Measurements from ENCODE around the gene CKMT2. TPM values are rescaled to one million over a fixed set of nuclear protein-coding genes. Genes with fewer than 3 reads are reported as not detected.

CKMT2 gene
- total and polyA plus RNA-seq, 2 of the 4 experiments (the other 2 are of a cell fraction) = 0.21 to 0.36 TPM

GRCh38 chr5:81212211-81212751, 20.8 kb upstream of the CKMT2 start:
- no peak overlapping the region for H3K14ac ChIP-seq (replicated peaks; ENCODE audit: low read depth, low read length)
- peaks cover 4% of the 10 kb centered on the region; the same call in 1 of the 2 replicates for H3K9me1 ChIP-seq (ENCODE audit: insufficient read depth, low read length)
- no peak overlapping the region for H3K23ac ChIP-seq (ENCODE audit: low read depth, low read length)
- ChIA-PET CTCF (no interaction called here), POLR2A (ENCODE audit: unreplicated experiment) (no interaction called here)
- H3K9ac ChIP-seq (ENCODE audit: low read depth, low read length) = no peak overlapping the region
- no peaks in the 10 kb centered on the region for H3K4me1 ChIP-seq (ENCODE audit: control insufficient read depth, insufficient read depth, low read length)
- no peak overlapping the region for H2AK5ac ChIP-seq (ENCODE audit: low read depth, low read length)
- intact Hi-C loops (cut with micrococcal nuclease) = no loop called here
- H3K56ac ChIP-seq (ENCODE audit: extremely low read depth, insufficient read depth, low read length) = no peak overlapping the region
- no peaks in the 10 kb centered on the region for H3K27me3 ChIP-seq (ENCODE audit: control insufficient read depth, insufficient read depth, low read length)
- H3K4me3 ChIP-seq (ENCODE audit: insufficient read depth, low read depth, low read length) = no peak overlapping the region
- no peak overlapping the region for H4K91ac ChIP-seq (ENCODE audit: insufficient read depth, low read depth, low read length)
- dilution Hi-C loops (cut with HindIII; ENCODE audit: low sequenced_read_pairs, unreplicated experiment) = no loop called here
- H3K4me2 ChIP-seq (ENCODE audit: low read depth, low read length) = no peak overlapping the region
- H3K27ac ChIP-seq (ENCODE audit: insufficient read depth, low read length) = no peak overlapping the region
- no peaks in the 10 kb centered on the region; the same call in 1 of the 2 replicates for H4K20me1 ChIP-seq (ENCODE audit: insufficient read depth, low read length)
- no peak overlapping the region for H4K5ac ChIP-seq (ENCODE audit: low read depth, low read length)
- H2AK9ac ChIP-seq (replicated peaks; ENCODE audit: low read depth, low read length, poor library complexity) = no peak overlapping the region
- H2AFZ ChIP-seq (replicated peaks; ENCODE audit: low read length, poor library complexity) = no peak overlapping the region
- no peak overlapping the region for H3K4ac ChIP-seq (ENCODE audit: low read depth, low read length)
- no peak overlapping the region for H2BK15ac ChIP-seq (ENCODE audit: low read depth, low read length)
- in situ Hi-C loops (cut with MboI; ENCODE audit: low sequenced_read_pairs) = no loop called here
- no peak for DNase-seq
- no peaks in the 10 kb centered on the region for H3K79me1 ChIP-seq (ENCODE audit: low read depth in 1 of 2, low read length in 2 of 2)
- no peak overlapping the region for H2BK5ac ChIP-seq (ENCODE audit: low read depth, low read length, poor library complexity, severe bottlenecking)
- H3K9me3 ChIP-seq (ENCODE audit: control insufficient read depth, insufficient read depth, low read length) = no peaks in the 10 kb centered on the region
- H2BK20ac ChIP-seq (ENCODE audit: low read depth, low read length) = no peak overlapping the region
- TF ChIP-seq, protein P1, sequence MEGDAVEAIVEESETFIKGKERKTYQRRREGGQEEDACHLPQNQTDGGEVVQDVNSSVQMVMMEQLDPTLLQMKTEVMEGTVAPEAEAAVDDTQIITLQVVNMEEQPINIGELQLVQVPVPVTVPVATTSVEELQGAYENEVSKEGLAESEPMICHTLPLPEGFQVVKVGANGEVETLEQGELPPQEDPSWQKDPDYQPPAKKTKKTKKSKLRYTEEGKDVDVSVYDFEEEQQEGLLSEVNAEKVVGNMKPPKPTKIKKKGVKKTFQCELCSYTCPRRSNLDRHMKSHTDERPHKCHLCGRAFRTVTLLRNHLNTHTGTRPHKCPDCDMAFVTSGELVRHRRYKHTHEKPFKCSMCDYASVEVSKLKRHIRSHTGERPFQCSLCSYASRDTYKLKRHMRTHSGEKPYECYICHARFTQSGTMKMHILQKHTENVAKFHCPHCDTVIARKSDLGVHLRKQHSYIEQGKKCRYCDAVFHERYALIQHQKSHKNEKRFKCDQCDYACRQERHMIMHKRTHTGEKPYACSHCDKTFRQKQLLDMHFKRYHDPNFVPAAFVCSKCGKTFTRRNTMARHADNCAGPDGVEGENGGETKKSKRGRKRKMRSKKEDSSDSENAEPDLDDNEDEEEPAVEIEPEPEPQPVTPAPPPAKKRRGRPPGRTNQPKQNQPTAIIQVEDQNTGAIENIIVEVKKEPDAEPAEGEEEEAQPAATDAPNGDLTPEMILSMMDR (conservative IDR thresholded peaks at IDR 0.05; ENCODE audit: low read depth, low read length) = no peak
- TF ChIP-seq RCOR1 (IDR thresholded peaks at IDR 0.05; ENCODE audit: insufficient replicate concordance, low read length) (no peak), MXI1 (IDR thresholded peaks at IDR 0.05; ENCODE audit: borderline replicate concordance, low read depth, low read length) (no peak), RFX5 (IDR thresholded peaks at IDR 0.05; ENCODE audit: low read depth, low read length) (no peak), MAZ (IDR thresholded peaks at IDR 0.05; ENCODE audit: borderline replicate concordance, low read depth, low read length) (no peak), POLR2A (IDR thresholded peaks at IDR 0.05; ENCODE audit: low read depth, low read length) (no peak), BHLHE40 (IDR thresholded peaks at IDR 0.05; ENCODE audit: low read depth, low read length) (no peak), SMC3 (IDR thresholded peaks at IDR 0.05; ENCODE audit: low read depth, low read length) (no peak), MAFK (IDR thresholded peaks at IDR 0.05; ENCODE audit: low read depth, low read length) (no peak), FOS (IDR thresholded peaks at IDR 0.05; ENCODE audit: low read depth, low read length) (no peak), CEBPB (IDR thresholded peaks at IDR 0.05; ENCODE audit: low read depth, low read length) (no peak), CHD1 (IDR thresholded peaks at IDR 0.05; ENCODE audit: low read depth, low read length) (no peak), NFE2L2 (IDR thresholded peaks at IDR 0.05; ENCODE audit: low read depth, low read length) (no peak), RAD21 (IDR thresholded peaks at IDR 0.05; ENCODE audit: low read length) (no peak)
- TF ChIP-seq, protein P2, sequence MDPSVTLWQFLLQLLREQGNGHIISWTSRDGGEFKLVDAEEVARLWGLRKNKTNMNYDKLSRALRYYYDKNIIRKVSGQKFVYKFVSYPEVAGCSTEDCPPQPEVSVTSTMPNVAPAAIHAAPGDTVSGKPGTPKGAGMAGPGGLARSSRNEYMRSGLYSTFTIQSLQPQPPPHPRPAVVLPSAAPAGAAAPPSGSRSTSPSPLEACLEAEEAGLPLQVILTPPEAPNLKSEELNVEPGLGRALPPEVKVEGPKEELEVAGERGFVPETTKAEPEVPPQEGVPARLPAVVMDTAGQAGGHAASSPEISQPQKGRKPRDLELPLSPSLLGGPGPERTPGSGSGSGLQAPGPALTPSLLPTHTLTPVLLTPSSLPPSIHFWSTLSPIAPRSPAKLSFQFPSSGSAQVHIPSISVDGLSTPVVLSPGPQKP (IDR thresholded peaks at IDR 0.05; ENCODE audit: borderline replicate concordance, low read depth, low read length) = no peak
- TF ChIP-seq, protein P3, sequence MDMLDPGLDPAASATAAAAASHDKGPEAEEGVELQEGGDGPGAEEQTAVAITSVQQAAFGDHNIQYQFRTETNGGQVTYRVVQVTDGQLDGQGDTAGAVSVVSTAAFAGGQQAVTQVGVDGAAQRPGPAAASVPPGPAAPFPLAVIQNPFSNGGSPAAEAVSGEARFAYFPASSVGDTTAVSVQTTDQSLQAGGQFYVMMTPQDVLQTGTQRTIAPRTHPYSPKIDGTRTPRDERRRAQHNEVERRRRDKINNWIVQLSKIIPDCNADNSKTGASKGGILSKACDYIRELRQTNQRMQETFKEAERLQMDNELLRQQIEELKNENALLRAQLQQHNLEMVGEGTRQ (IDR thresholded peaks at IDR 0.05; ENCODE audit: low read depth, low read length) = no peak
- H2BK120ac ChIP-seq (ENCODE audit: low read depth, low read length) = no peak overlapping the region
- peaks cover 5% of the 10 kb centered on the region; the same call in 1 of the 2 replicates for H3K36me3 ChIP-seq (ENCODE audit: control insufficient read depth, insufficient read depth, low read length)
- ATAC-seq (ENCODE audit: low read depth) = no peak
- BruUV-seq (replicated peaks) = no TSS peak
- no peak overlapping the region for H4K8ac ChIP-seq (ENCODE audit: low read depth in 2 of 2, low read length in 2 of 2)
- 91% methylated on average over 7 of the region's 11 CpGs; no CpG with 5 or more reads in 1 of the 2 experiments for WGBS, 2 experiments (ENCODE audit: extremely low coverage in 2 of 2, insufficient read length in 1 of 2)
- no peak overlapping the region for H3K18ac ChIP-seq (ENCODE audit: low read depth, low read length)

Data from IMR-90 (cell line).